Measurements from ENCODE around the gene RAB11B. TPM values are rescaled to one million over a fixed set of nuclear protein-coding genes. Genes with fewer than 3 reads are reported as not detected.

Gene RAB11B
- total and polyA plus RNA-seq, 2 of the 13 experiments (the other 11 are each of a cell fraction or from before 2014, with no cell fraction given), result 6.0 to 28.4 TPM

- no peak for TF ChIP-seq TAF15 (IDR thresholded peaks at IDR 0.05; ENCODE audit: low read depth, low read length, poor library complexity, severe bottlenecking)
- no peak for TF ChIP-seq ZNF20 (CRISPR knock-in tag; IDR thresholded peaks at IDR 0.05)
- no peak for TF ChIP-seq ZBTB7B (CRISPR knock-in tag; IDR thresholded peaks at IDR 0.05)
- TF ChIP-seq JUND (CRISPR knock-in tag; IDR thresholded peaks at IDR 0.05), result no peak
- no peak for TF ChIP-seq ZNF557 (CRISPR knock-in tag; IDR thresholded peaks at IDR 0.05)
- TF ChIP-seq STAG1 (CRISPR knock-in tag; IDR thresholded peaks at IDR 0.05), result no peak
- no peak for TF ChIP-seq KAT7 (CRISPR knock-in tag; IDR thresholded peaks at IDR 0.05; ENCODE audit: borderline replicate concordance)
- no peak for TF ChIP-seq NR3C1 (CRISPR knock-in tag; IDR thresholded peaks at IDR 0.05)
- TF ChIP-seq ZNF530 (CRISPR knock-in tag; IDR thresholded peaks at IDR 0.05; ENCODE audit: low read depth), result no peak
- no peak for TF ChIP-seq GTF2F1 (IDR thresholded peaks at IDR 0.05; ENCODE audit: low read length)
- no peak for TF ChIP-seq NR2C2 (CRISPR knock-in tag; IDR thresholded peaks at IDR 0.05; ENCODE audit: borderline replicate concordance)
- no peak for TF ChIP-seq ZNF660 (CRISPR knock-in tag; IDR thresholded peaks at IDR 0.05; ENCODE audit: borderline replicate concordance, low read depth)
- no peak for TF ChIP-seq RNF2 (conservative IDR thresholded peaks at IDR 0.05; ENCODE audit: low read depth)
- peak; percentile 66 for TF ChIP-seq XRCC5 (optimal IDR thresholded peaks at IDR 0.05; ENCODE audit: low read length)
- no peak for TF ChIP-seq ZNF567 (CRISPR knock-in tag; IDR thresholded peaks at IDR 0.05; ENCODE audit: borderline replicate concordance)
- TF ChIP-seq HOXA3 (CRISPR knock-in tag; IDR thresholded peaks at IDR 0.05), result peak; percentile 59; the same call in 1 of the 2 replicates
- TF ChIP-seq ZEB1 (IDR thresholded peaks at IDR 0.05; ENCODE audit: insufficient replicate concordance, low read depth), result no peak
- TF ChIP-seq MTA3 (CRISPR knock-in tag; IDR thresholded peaks at IDR 0.05), result no peak
- 0 out of 2 replicates have a peak, but pooled peaks have one; percentile 27 for TF ChIP-seq KAT8 (CRISPR knock-in tag; IDR thresholded peaks at IDR 0.05)
- no peak for TF ChIP-seq ISX (CRISPR knock-in tag; conservative IDR thresholded peaks at IDR 0.05)
- no peak for TF ChIP-seq KLF12 (CRISPR knock-in tag; IDR thresholded peaks at IDR 0.05; ENCODE audit: borderline replicate concordance)
- TF ChIP-seq MEIS1 (CRISPR knock-in tag; IDR thresholded peaks at IDR 0.05; ENCODE audit: borderline replicate concordance), result peak; percentile 44; the same call in 1 of the 2 replicates
- TF ChIP-seq SP2 (CRISPR knock-in tag; IDR thresholded peaks at IDR 0.05), result no peak
- TF ChIP-seq ZNF615 (CRISPR knock-in tag; IDR thresholded peaks at IDR 0.05; ENCODE audit: borderline replicate concordance), result no peak
- no peak for TF ChIP-seq ZNF75D (CRISPR knock-in tag; IDR thresholded peaks at IDR 0.05; ENCODE audit: borderline replicate concordance)
- TF ChIP-seq ZNF292 (CRISPR knock-in tag; IDR thresholded peaks at IDR 0.05; ENCODE audit: borderline replicate concordance, low read depth), result no peak
- TF ChIP-seq NRL (CRISPR knock-in tag; IDR thresholded peaks at IDR 0.05; ENCODE audit: borderline replicate concordance), result no peak
- TF ChIP-seq ZNF549 (CRISPR knock-in tag; IDR thresholded peaks at IDR 0.05), result no peak
- no peak for TF ChIP-seq ZNF556 (CRISPR knock-in tag; IDR thresholded peaks at IDR 0.05; ENCODE audit: borderline replicate concordance)
- no peak for TF ChIP-seq DDIT3 (CRISPR knock-in tag; IDR thresholded peaks at IDR 0.05)
- no peak for TF ChIP-seq AKAP8 (CRISPR knock-in tag; IDR thresholded peaks at IDR 0.05)
- TF ChIP-seq TCF7 (IDR thresholded peaks at IDR 0.05; ENCODE audit: low read depth), result no peak
- TF ChIP-seq TEAD2 (CRISPR knock-in tag; IDR thresholded peaks at IDR 0.05), result no peak
- TF ChIP-seq HMG20B (CRISPR knock-in tag; conservative IDR thresholded peaks at IDR 0.05), result no peak
- no peak for TF ChIP-seq RFXAP (CRISPR knock-in tag; IDR thresholded peaks at IDR 0.05; ENCODE audit: borderline replicate concordance)
These were observed 28.0 kb upstream of the RAB11B start (continued) for GRCh38 chr19:8361921-8362793.
